CD14-positive monocyte (primary cell): ENCODE data around the gene PRDX3. TPM values are rescaled to one million over a fixed set of nuclear protein-coding genes. Genes with fewer than 3 reads are reported as not detected.

Experiments used
- DNase-seq, 3 donors: peaks; one replicate each; pipeline ENCODE4 v3.0.0-alpha.2; 2011 to 2022
- H2AFZ ChIP-seq: 2 replicates; pipeline ENCODE4 v1.6.0; 2012; ENCODE audit warnings: mild to moderate bottlenecking, low read depth, low read length, inconsistent platforms; ENCODE audit not compliant: insufficient read depth, poor library complexity, severe bottlenecking
- H3K27ac ChIP-seq, 2 donors: 1 replicate in 1 of 2; 2 replicates in 1 of 2; pipeline ENCODE4 v1.5.1; 2012 to 2013; ENCODE audit warnings: low read length in 2 of 2, control low read depth in 1 of 2, inconsistent platforms in 1 of 2, low read depth in 1 of 2, mild to moderate bottlenecking in 1 of 2
- H3K27me3 ChIP-seq, 2 donors: one replicate each; pipeline versions ENCODE4 v1.6.0 to v1.6.1; 2011 to 2013; ENCODE audit warnings: low read length in 2 of 2; ENCODE audit not compliant: control insufficient read depth in 2 of 2, insufficient read depth in 2 of 2
- H3K36me3 ChIP-seq, 2 donors: replicated peaks in 1 of 2; 1 replicate in 1 of 2; 2 replicates in 1 of 2; pipeline versions ENCODE4 v1.5.1 to v1.6.1; 2012 to 2013; ENCODE audit warnings: low read length in 2 of 2, control low read depth in 1 of 2, inconsistent platforms in 1 of 2, mild to moderate bottlenecking in 1 of 2; ENCODE audit not compliant: insufficient read depth in 2 of 2, control insufficient read depth in 1 of 2
- H3K4me1 ChIP-seq, 2 donors: 1 replicate in 1 of 2; 2 replicates in 1 of 2; pipeline versions ENCODE4 v1.5.1 to v1.6.1; 2012 to 2013; ENCODE audit warnings: low read length in 2 of 2, control low read depth in 1 of 2, inconsistent platforms in 1 of 2, mild to moderate bottlenecking in 1 of 2, moderate library complexity in 1 of 2; ENCODE audit not compliant: insufficient read depth in 2 of 2, control insufficient read depth in 1 of 2
- H3K4me2 ChIP-seq: replicated peaks from 2 replicates; pipeline ENCODE3; 2012; ENCODE audit warnings: low read length, moderate library complexity, mild to moderate bottlenecking; ENCODE audit not compliant: poor library complexity, severe bottlenecking; ENCODE audit errors: extremely low read depth
- H3K4me3 ChIP-seq, 3 experiments: fragments of 200-600 bp in 1 of 3; sonication (generic) in 1 of 3; replicated peaks in 1 of 3; 1 replicate in 2 of 3; 2 replicates in 1 of 3; pipeline ENCODE4 v1.5.1; 2011 to 2013; ENCODE audit warnings: low read length in 3 of 3, mild to moderate bottlenecking in 3 of 3, control low read depth in 2 of 3, low read depth in 2 of 3, inconsistent platforms in 1 of 3, moderate library complexity in 1 of 3
- H3K79me2 ChIP-seq: 2 replicates; pipeline ENCODE4 v1.6.0; 2012; ENCODE audit warnings: mild to moderate bottlenecking, control low read depth, inconsistent platforms, low read length, moderate library complexity; ENCODE audit not compliant: insufficient read depth
- H3K9ac ChIP-seq: 2 replicates; pipeline ENCODE4 v1.6.0; 2017; ENCODE audit warnings: low read length, mild to moderate bottlenecking; ENCODE audit not compliant: insufficient read depth, poor library complexity, severe bottlenecking
- H3K9me3 ChIP-seq, 2 donors: replicated peaks in 1 of 2; 1 replicate in 1 of 2; 2 replicates in 1 of 2; pipeline versions ENCODE4 v1.5.1 to v1.6.1; 2012 to 2013; ENCODE audit warnings: low read length in 2 of 2, control low read depth in 1 of 2; ENCODE audit not compliant: control insufficient read depth in 1 of 2, insufficient read depth in 1 of 2
- H4K20me1 ChIP-seq: 2 replicates; pipeline ENCODE4 v1.6.0; 2012; ENCODE audit warnings: mild to moderate bottlenecking, low read length, control low read depth, moderate library complexity; ENCODE audit not compliant: insufficient read depth
- H3K27ac Mint-ChIP-seq, 7 donors: one replicate each; pipeline ENCODE4 v1.8.0; 2020; ENCODE audit warnings: mild to moderate bottlenecking in 7 of 7, mixed read lengths in 7 of 7, moderate library complexity in 6 of 7, inconsistent platforms in 2 of 7
- H3K27me3 Mint-ChIP-seq, 3 donors: one replicate each; pipeline ENCODE4 v1.8.0; 2021 to 2022; ENCODE audit warnings: low read depth in 3 of 3, mild to moderate bottlenecking in 3 of 3, mixed read lengths in 3 of 3, moderate library complexity in 3 of 3, inconsistent platforms in 1 of 3
- H3K36me3 Mint-ChIP-seq, 2 donors: one replicate each; pipeline ENCODE4 v1.8.0; 2020; ENCODE audit warnings: mixed read lengths in 2 of 2, inconsistent platforms in 1 of 2, mild to moderate bottlenecking in 1 of 2
- H3K4me1 Mint-ChIP-seq: one replicate; pipeline ENCODE4 v1.8.0; 2020; ENCODE audit warnings: mild to moderate bottlenecking, mixed read lengths
- H3K4me3 Mint-ChIP-seq, 2 donors: one replicate each; pipeline ENCODE4 v1.8.0; 2020; ENCODE audit warnings: mild to moderate bottlenecking in 2 of 2, mixed read lengths in 2 of 2, moderate library complexity in 1 of 2
- H3K9me3 Mint-ChIP-seq, 7 donors: one replicate each; pipeline ENCODE4 v1.8.0; 2020 to 2022; ENCODE audit warnings: mixed read lengths in 7 of 7, mild to moderate bottlenecking in 6 of 7, moderate library complexity in 6 of 7, inconsistent platforms in 2 of 7
- CTCF ChIP-seq: fragments of 200-600 bp; IDR thresholded peaks from one replicate; pipeline ENCODE4 v1.8.0; 2022; ENCODE audit warnings: antibody characterized with exemption, mild to moderate bottlenecking
- WGBS: methylation state at CpG from one replicate; pipeline ENCODE4 v1.1.5; 2013; ENCODE audit warnings: missing lambda C conversion rate; ENCODE audit not compliant: insufficient coverage; 5-methylcytosine and 5-hydroxymethylcytosine counted together
- intact Hi-C, 2 donors: fragments of 100-400 bp; cut with micrococcal nuclease; formaldehyde crosslinking; loops; one replicate each; pipeline versions ENCODE4 v1.15.0 to v1.15.1; 2023
- polyA plus RNA-seq, 3 donors: library from polyadenylated mRNA; depleted of rRNA in 1 of 3; unstranded in 2 of 3; stranded (reverse) in 1 of 3; fragments of 300-500 nt in 2 of 3; fragments of >200 nt in 1 of 3; fragmentation: Illumina TruSeq in 2 of 3; gene quantifications; 1 replicate in 2 of 3; 2 replicates in 1 of 3; pipeline ENCODE4 v1.2.3, GENCODE V29; 2012 to 2021

Gene PRDX3
- polyA plus RNA-seq, 3 donors: 81.9 to 459 (median 410) TPM

GRCh38 chr10:119190954-119191785 lies 12.6 kb upstream of the PRDX3 start:
- Histone ChIP-seq H3K4me1 (peaks cover 11 to 25% of the 10 kb centered on the region in 2 donors), H3K27me3 (no peaks in the 10 kb centered on the region), H4K20me1 (no peaks in the 10 kb centered on the region), H2AFZ (no peak overlapping the region), H3K9ac (no peak overlapping the region), H3K27ac (no peak overlapping the region), H3K79me2 (no peaks in the 10 kb centered on the region), H3K4me2 (no peak overlapping the region), H3K36me3 (no peaks in the 10 kb centered on the region), H3K4me3 (no peak overlapping the region), H3K9me3 (no peaks in the 10 kb centered on the region)
- Mint-ChIP-seq H3K4me1 (peaks cover 25% of the 10 kb centered on the region), H3K4me3 (peak overlapping the region in 1 of 2 donors; percentile 43), H3K9me3 (peaks cover 0 to 3% (median 0%) of the 10 kb centered on the region in 7 donors), H3K36me3 (no peaks in the 10 kb centered on the region), H3K27me3 (peaks cover 0 to 5% (median 1%) of the 10 kb centered on the region in 3 donors), H3K27ac (peak overlapping the region in 5 of 7 donors; percentile 19 to 79 (median 26))
- TF ChIP-seq CTCF: no peak
- DNase-seq: peak in 2 of 3 donors; percentile 14 to 37
- 0% methylated on average over 2 of the region's 5 CpGs for WGBS
- intact Hi-C loops: loop anchor here in 1 of 2 donors (10.0 kb wide), 1 partner anchor 254 kb away; no protein-coding TSS in a partner anchor

- no peaks in the 10 kb centered on the region for H3K36me3 ChIP-seq
- intact Hi-C loops: loop anchor here in 1 of 2 donors (10.0 kb wide), 1 partner anchor 254 kb away; no protein-coding TSS in a partner anchor
- peaks cover 0 to 3% (median 0%) of the 10 kb centered on the region in 7 donors for H3K9me3 Mint-ChIP-seq
- no peak for TF ChIP-seq CTCF
- no peak for DNase-seq
- no peak overlapping the region for H2AFZ ChIP-seq
- no peak overlapping the region for H3K27ac ChIP-seq
- H3K79me2 ChIP-seq: no peaks in the 10 kb centered on the region
- peaks cover 0 to 5% (median 1%) of the 10 kb centered on the region in 3 donors for H3K27me3 Mint-ChIP-seq
- H3K4me1 ChIP-seq: peaks cover 11 to 25% of the 10 kb centered on the region in 2 donors
- peaks cover 25% of the 10 kb centered on the region for H3K4me1 Mint-ChIP-seq
- H3K9me3 ChIP-seq: no peaks in the 10 kb centered on the region
- no peak overlapping the region for H3K4me3 Mint-ChIP-seq
- no peak overlapping the region for H3K4me3 ChIP-seq
- no peaks in the 10 kb centered on the region for H3K36me3 Mint-ChIP-seq
- no peaks in the 10 kb centered on the region for H4K20me1 ChIP-seq
- no peak overlapping the region for H3K4me2 ChIP-seq
- peak overlapping the region in 1 of 7 donors; percentile 80 for H3K27ac Mint-ChIP-seq
- no peak overlapping the region for H3K9ac ChIP-seq
- H3K27me3 ChIP-seq: no peaks in the 10 kb centered on the region
- 90% methylated on average over 3 of the region's 4 CpGs for WGBS
These were observed 11.7 kb upstream of the PRDX3 start for GRCh38 chr10:119190353-119190752.
